Endometrial microvascular endothelial cells (primary cell): ENCODE measurements around the gene ZNF26. TPM values are rescaled to one million over a fixed set of nuclear protein-coding genes. Genes with fewer than 3 reads are reported as not detected.
"Not testable (repeated sequence)": the region's sequence is repeated elsewhere in the genome, so short reads cannot be mapped to it uniquely, and the experiment has no call there.

Source experiments
- in situ Hi-C: cut with HindIII; loops from 2 replicates; pipeline ENCODE4 v1.10.0; 2017; ENCODE audit warnings: low sequenced_read_pairs, low pct_unique_long_range_greater_than_20kb; ENCODE audit errors: inconsistent ontology term
- total RNA-seq: library from RNA; depleted of rRNA; stranded (reverse); fragments of >200 nt; gene quantifications from one replicate; pipeline ENCODE4 v1.2.3, GENCODE V29; 2015; ENCODE audit errors: inconsistent ontology term

The ZNF26 gene
- total RNA-seq, 1 donor from 2014 or later = 9.6 TPM

DNA sequence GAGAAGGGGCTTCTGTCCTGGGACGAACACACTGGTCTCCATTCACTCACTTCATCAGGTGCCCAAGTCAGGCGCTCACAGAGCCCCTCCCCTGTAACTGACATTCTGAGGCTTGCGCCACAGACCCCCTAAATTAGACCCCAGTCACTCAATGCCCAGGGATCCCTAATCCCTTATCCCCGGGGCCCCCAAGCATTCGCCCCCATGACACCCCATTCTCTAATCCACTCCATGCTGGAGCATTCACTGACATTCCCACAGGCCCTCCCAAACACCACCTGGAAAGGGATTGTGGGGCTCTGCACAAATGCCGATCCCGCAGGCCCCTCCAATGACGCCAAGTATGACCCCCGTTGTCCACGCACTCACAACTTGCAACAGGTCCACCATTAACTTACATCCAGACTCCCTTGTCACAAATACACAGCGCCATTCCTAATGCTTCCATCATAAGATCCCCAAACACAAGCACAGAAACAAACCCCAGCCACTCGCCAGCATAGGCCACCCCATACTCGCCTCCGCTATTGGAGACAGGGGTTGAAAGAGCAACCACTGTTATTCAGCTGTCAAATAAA is 31.6 kb upstream of the ZNF26 start:
- in situ Hi-C loops = no loop called here

DNA sequence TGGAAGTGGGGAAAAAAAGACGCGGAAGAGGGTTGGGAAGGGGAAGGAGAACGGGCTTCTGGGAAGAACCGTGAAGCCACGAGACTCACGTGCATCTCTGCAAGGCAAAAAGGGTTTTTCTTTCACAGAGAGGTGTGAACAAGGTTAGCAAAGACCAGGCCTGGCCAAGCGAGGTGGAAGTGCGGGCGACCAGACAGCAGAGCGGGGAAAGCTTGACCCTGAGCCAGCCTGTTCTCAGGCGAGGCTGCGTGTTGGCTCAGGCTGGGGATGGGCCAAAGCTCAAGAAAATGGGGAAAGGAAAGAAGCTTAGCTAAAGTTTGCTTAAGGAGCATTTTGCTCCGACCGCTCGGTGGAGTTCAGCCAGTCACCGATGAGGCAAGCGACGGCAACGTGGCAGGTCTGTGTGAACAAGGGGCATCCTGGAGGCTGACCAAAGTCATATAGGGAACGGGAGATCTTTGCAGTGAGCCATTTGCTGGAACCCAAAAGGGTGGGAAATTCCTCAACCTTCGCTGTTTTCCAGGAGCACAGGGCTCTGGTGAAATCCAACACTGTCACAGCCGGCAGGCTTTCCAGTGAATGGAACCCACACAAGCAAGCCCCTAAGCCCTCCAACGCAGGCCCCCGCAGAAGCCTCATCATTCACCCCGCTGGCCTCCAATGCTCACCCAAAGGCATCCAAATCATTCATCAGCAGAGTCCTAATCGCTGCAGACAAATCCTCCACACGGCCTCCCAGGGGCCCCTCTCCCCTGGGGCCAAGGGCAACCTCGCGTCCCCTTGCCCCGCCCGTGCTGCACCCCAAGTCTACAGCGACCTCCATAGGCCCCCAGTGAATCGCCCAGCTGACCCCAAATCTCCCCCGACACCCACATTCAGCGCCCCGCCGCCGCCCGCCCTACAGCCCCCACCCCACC is 30.8 kb upstream of the ZNF26 start:
- in situ Hi-C loops = no loop called here

DNA sequence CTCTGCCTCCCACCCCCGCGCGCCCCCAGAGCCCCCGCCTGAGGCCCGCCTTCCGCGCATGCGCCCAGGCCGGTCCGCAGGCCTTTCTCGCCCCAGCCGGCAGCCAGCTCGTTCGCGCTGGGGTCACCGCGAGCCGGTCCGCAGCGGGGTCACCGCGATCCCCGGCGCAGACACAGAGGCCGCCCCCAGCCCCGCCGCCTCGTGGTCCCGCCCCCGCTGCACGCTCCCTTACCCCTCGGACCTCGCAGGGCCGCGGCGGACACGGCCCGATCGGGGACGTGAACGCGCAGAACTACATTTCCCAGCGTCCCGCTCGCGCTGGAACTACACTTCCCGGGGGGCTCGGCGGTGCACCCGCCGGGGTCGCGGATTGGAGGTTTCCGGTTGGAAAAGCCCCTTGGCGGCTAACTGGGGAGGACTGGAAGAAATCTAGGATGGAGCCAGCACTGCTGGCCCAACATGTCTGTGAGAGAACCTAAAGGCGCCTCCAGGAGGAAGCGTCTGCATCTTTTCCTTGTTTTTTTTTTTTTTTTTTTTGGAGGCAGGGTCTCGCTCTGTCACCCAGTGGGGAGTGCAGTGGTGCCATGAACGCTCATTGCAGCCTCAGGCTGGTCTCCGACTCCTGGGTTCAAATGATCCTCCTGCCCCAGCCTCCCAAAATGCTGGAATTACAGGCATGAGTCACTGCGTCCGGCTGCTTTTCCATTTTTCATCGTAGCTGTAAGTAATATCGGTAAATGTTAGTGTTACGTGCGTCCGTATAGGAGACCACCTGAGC is 30.0 kb upstream of the ZNF26 start, which contains the start of gene ZNF605:
Gene ZNF605, minus strand, starts transcription at position 296 of the 778 bp plus-strand sequence. CDS start 10,671 bp downstream, outside the sequence.
- in situ Hi-C loops = no loop called here

- in situ Hi-C loops = not testable (repeated sequence)
These were observed 24.4 kb upstream of the ZNF26 start for GRCh38 chr12:132961790-132962189.

GRCh38 chr12:132963947-132964346 is 22.2 kb upstream of the ZNF26 start:
- in situ Hi-C loops = not testable (repeated sequence)

DNA sequence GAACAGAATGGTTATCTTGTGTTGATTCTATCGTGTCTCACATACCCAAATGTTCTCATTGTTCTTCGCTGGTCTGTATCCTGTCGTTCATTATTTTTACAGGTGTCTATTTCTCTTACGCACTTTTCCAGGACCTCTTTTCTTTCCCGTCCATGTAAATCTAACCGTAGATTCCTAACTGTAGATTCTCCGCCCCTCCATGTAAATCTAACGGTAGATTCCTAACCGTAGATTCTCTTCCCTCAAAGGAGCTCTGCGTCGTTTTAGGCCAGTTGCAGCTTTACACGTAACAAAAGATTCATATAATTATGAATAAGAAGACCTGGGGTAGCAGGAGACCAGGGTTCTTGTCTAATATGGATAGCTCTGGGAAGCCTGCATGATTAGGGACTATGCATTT is 20.4 kb upstream of the ZNF26 start:
- in situ Hi-C loops = no loop called here

GRCh38 chr12:132966676-132967415 is 19.3 kb upstream of the ZNF26 start:
- in situ Hi-C loops = no loop called here

DNA sequence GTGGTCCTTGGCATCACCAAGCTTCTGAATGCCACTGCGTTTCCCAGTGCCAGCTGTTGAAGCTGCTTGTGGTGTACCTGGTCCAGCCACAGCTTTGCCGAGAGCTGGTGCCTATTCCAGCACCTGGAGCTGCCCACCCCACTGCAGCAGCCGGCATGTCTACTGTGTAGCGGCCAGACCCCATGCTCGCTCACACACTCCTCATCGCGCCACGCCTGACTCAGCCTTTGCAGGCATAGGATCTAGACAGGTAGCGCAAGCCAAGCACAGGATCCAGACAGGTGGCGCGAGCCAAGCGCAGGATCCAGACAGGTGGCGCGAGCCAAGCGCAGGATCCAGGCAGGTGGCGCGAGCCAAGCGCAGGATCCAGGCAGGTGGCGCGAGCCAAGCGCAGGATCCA is 18.4 kb upstream of the ZNF26 start:
- in situ Hi-C loops = no loop called here

GRCh38 chr12:132972374-132972773 is 13.8 kb upstream of the ZNF26 start:
- in situ Hi-C loops = no loop called here

DNA sequence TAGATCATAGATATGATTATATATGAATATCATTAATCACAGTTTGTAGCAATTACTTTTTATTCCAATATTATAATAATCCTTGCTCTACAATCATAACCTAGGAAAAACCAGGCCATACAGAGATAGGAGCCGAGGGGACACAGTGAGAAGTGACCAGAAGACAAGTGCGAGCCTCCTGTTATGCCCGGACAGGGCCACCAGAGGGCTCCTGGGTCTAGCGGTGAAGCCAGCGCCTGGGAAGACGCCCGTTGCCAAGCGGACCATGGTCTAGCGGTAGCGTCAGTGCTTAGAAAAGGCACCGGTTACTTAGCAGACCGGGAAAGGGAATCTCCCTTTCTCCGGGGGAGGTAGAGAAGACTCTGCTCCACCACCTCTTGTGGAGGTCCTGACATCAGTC is 9.3 kb upstream of the ZNF26 start:
- in situ Hi-C loops = not testable (repeated sequence)

DNA sequence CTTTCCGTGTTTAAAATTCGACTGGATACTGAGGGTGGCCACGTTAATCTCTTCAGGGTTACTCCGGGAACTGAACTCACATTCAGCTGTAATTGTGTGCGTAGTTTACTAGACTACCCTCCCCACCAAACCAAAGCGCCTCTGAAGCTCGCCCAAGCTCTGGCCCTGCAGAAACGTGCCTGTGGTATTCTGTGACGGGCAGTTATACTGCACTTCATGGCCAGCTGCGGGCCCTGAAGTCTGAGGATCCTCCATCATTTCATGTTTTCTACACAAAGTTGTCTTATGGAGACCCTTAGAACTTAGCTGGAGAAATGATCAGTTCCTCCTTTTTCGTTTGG is 688 bp downstream of the ZNF26 start:
- in situ Hi-C loops = no loop called here

DNA sequence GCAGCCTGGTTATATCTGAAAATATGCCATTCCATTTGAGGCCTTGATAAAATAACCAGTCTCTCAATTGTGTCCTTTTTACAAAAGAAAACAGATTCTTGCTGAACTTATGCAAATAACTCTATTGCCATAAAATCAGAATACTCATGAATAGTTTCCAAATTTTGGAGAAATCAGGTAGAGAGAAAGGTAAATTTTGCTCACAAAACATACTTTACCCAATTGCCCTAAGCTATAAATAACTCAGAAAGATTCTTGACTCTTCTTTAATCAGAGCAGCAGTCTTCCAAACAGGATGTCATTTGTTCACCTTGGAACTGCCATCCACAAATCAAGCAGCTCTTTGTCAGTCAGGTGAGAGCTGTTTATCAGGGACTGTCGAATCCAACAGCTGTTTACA is 12.6 kb downstream of the ZNF26 start:
- in situ Hi-C loops = no loop called here

DNA sequence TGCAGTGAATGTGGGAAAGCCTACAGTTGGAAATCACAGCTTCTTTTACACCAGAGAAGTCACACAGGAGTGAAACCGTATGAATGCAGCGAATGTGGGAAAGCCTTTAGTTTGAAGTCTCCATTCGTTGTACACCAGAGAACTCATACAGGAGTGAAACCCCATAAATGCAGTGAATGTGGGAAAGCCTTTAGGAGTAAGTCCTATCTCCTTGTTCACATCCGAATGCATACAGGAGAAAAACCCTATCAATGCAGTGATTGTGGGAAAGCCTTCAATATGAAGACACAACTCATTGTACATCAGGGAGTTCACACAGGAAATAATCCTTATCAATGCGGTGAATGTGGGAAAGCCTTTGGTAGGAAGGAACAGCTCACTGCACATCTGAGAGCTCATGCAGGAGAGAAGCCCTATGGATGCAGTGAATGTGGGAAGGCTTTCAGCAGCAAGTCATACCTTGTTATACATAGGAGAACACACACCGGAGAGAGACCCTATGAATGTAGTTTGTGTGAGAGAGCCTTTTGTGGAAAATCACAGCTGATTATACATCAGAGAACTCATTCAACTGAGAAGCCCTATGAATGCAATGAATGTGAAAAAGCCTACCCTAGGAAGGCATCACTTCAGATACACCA is 24.6 kb downstream of the ZNF26 start:
- in situ Hi-C loops = no loop called here

DNA sequence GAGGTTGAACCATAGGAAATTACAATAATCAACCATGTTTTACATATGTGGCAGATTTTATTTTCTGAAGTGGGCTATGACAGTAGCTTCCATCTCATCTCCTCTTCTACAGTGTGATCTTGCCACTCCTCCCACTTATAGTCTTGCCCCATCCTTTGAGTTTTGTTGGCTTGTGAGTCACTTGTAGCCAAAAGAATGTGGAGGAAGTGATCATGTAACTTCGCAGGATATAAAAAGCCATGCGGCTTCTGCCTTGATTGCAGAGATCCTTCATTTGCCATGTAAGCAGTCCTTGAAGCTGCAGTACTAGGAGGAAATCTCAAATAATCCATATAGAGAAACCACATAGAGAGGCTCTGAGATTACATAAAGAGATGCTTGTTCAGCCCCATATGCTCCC is 37.4 kb downstream of the ZNF26 start:
- in situ Hi-C loops = no loop called here

- in situ Hi-C loops = no loop called here
These were observed 40.8 kb downstream of the ZNF26 start for GRCh38 chr12:133026996-133027395.

GRCh38 chr12:133037207-133038005 is 51.2 kb downstream of the ZNF26 start, which contains the start of gene ZNF84:
ZNF84 (plus strand) TSS chr12:133037509; CDS start chr12:133041468, 3,959 bp downstream.
- in situ Hi-C loops = no loop called here

DNA sequence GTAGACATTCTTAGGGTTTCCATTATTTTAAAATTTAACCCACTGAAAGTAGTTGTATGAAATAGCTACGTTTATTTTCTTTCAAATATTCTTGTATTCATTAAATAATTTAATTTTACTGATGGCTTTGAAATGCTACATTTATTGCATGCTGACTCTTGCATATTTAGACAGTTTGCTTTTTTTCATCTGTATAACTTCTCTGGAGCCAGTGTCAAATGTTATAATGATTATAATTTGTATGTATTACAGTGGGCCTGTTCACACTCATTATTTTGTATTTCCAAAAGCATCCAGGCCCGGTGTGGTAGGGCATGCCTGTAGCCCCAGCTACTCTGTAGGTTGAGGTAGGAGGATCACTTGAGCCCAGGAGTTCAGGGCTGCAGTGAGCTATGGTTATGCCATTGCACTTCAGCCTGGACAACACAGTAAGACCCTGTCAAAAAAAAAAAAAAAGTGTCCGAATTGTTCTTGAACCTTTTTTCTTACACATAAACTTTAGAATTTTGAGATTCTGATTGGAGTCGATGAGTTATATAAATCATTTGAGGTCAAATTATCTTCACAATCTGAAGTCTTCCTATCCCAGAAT is 52.0 kb downstream of the ZNF26 start:
- in situ Hi-C loops = no loop called here
